ENCODE data around the gene MXI1. TPM values are rescaled to one million over a fixed set of nuclear protein-coding genes. Genes with fewer than 3 reads are reported as not detected.

MXI1 gene
- total RNA-seq, 1 donor from 2014 or later, result 31.5 TPM

- Mint-ChIP-seq H3K27ac (ENCODE audit: unreplicated experiment) (no peak overlapping the region), H3K9me3 (ENCODE audit: unreplicated experiment) (peaks cover 4% of the 10 kb centered on the region), H3K4me3 (ENCODE audit: unreplicated experiment) (no peak overlapping the region), H3K36me3 (ENCODE audit: low read depth, unreplicated experiment) (no peaks in the 10 kb centered on the region), H3K4me1 (ENCODE audit: low read depth, unreplicated experiment) (peaks cover 1% of the 10 kb centered on the region), H3K27me3 (ENCODE audit: low read depth, unreplicated experiment) (peaks cover 60% of the 10 kb centered on the region)
- Histone ChIP-seq H3K9me3 (ENCODE audit: insufficient read depth, low read depth, low read length) (no peaks in the 10 kb centered on the region), H3K4me1 (ENCODE audit: insufficient read depth, low read length) (no peaks in the 10 kb centered on the region), H3K79me2 (ENCODE audit: insufficient read depth, low read length) (no peaks in the 10 kb centered on the region), H3K27me3 (ENCODE audit: insufficient read depth, low read length) (peaks cover 37% of the 10 kb centered on the region), H3K36me3 (ENCODE audit: insufficient read depth, low read length) (no peaks in the 10 kb centered on the region), H2AFZ (ENCODE audit: low read depth, low read length) (no peak overlapping the region), H3K9ac (ENCODE audit: low read length) (no peak overlapping the region), H3K4me3 (ENCODE audit: insufficient read depth, low read depth, low read length) (no peak overlapping the region), H4K20me1 (ENCODE audit: insufficient read depth, low read length) (no peaks in the 10 kb centered on the region), H3K4me2 (ENCODE audit: low read length) (no peak overlapping the region), H3K27ac (ENCODE audit: low read depth, low read length) (no peak overlapping the region)
- no peak for TF ChIP-seq EZH2 (IDR thresholded peaks at IDR 0.05; ENCODE audit: insufficient read depth, low read length)
- TF ChIP-seq CTCF (IDR thresholded peaks at IDR 0.05; ENCODE audit: insufficient read depth, low read depth, low read length), result no peak
- FAIRE-seq (no peak), DNase-seq (ENCODE audit: low read depth) (no peak)
Observed at GRCh38 chr10:110170142-110170971, 37.0 kb upstream of the MXI1 start.

- DNase-seq (ENCODE audit: low read depth), result no peak
- no peak for TF ChIP-seq EZH2 (IDR thresholded peaks at IDR 0.05; ENCODE audit: insufficient read depth, low read length)
- no peaks in the 10 kb centered on the region for H3K9me3 ChIP-seq (ENCODE audit: insufficient read depth, low read depth, low read length)
- no peak overlapping the region for H2AFZ ChIP-seq (ENCODE audit: low read depth, low read length)
- Mint-ChIP-seq H3K27ac (ENCODE audit: unreplicated experiment) (no peak overlapping the region), H3K4me3 (ENCODE audit: unreplicated experiment) (no peak overlapping the region), H3K9me3 (ENCODE audit: unreplicated experiment) (peaks cover 2% of the 10 kb centered on the region), H3K4me1 (ENCODE audit: low read depth, unreplicated experiment) (peaks cover 3% of the 10 kb centered on the region), H3K36me3 (ENCODE audit: low read depth, unreplicated experiment) (no peaks in the 10 kb centered on the region), H3K27me3 (ENCODE audit: low read depth, unreplicated experiment) (peaks cover 53% of the 10 kb centered on the region)
- FAIRE-seq, result no peak
- no peak overlapping the region for H3K9ac ChIP-seq (ENCODE audit: low read length)
- H3K4me3 ChIP-seq (ENCODE audit: insufficient read depth, low read depth, low read length), result no peak overlapping the region
- no peaks in the 10 kb centered on the region for H3K36me3 ChIP-seq (ENCODE audit: insufficient read depth, low read length)
- H4K20me1 ChIP-seq (ENCODE audit: insufficient read depth, low read length), result no peaks in the 10 kb centered on the region
- no peaks in the 10 kb centered on the region for H3K4me1 ChIP-seq (ENCODE audit: insufficient read depth, low read length)
- H3K79me2 ChIP-seq (ENCODE audit: insufficient read depth, low read length), result no peaks in the 10 kb centered on the region
- H3K27ac ChIP-seq (ENCODE audit: low read depth, low read length), result no peak overlapping the region
- H3K4me2 ChIP-seq (ENCODE audit: low read length), result no peak overlapping the region
- H3K27me3 ChIP-seq (ENCODE audit: insufficient read depth, low read length), result peaks cover 31% of the 10 kb centered on the region
Observed at GRCh38 chr10:110171032-110171431, 36.4 kb upstream of the MXI1 start.

- Histone ChIP-seq H3K27me3 (ENCODE audit: insufficient read depth, low read length) (peaks cover 29% of the 10 kb centered on the region), H3K36me3 (ENCODE audit: insufficient read depth, low read length) (no peaks in the 10 kb centered on the region), H3K4me1 (ENCODE audit: insufficient read depth, low read length) (no peaks in the 10 kb centered on the region), H3K4me2 (ENCODE audit: low read length) (no peak overlapping the region), H3K9ac (ENCODE audit: low read length) (no peak overlapping the region), H4K20me1 (ENCODE audit: insufficient read depth, low read length) (no peaks in the 10 kb centered on the region), H3K9me3 (ENCODE audit: insufficient read depth, low read depth, low read length) (no peaks in the 10 kb centered on the region), H2AFZ (ENCODE audit: low read depth, low read length) (no peak overlapping the region), H3K27ac (ENCODE audit: low read depth, low read length) (no peak overlapping the region), H3K4me3 (ENCODE audit: insufficient read depth, low read depth, low read length) (no peak overlapping the region), H3K79me2 (ENCODE audit: insufficient read depth, low read length) (no peaks in the 10 kb centered on the region)
- H3K36me3 Mint-ChIP-seq (ENCODE audit: low read depth, unreplicated experiment), result no peaks in the 10 kb centered on the region
- DNase-seq (ENCODE audit: low read depth), result no peak
- peaks cover 50% of the 10 kb centered on the region for H3K27me3 Mint-ChIP-seq (ENCODE audit: low read depth, unreplicated experiment)
- peaks cover 6% of the 10 kb centered on the region for H3K4me1 Mint-ChIP-seq (ENCODE audit: low read depth, unreplicated experiment)
- no peak for TF ChIP-seq EZH2 (IDR thresholded peaks at IDR 0.05; ENCODE audit: insufficient read depth, low read length)
- TF ChIP-seq CTCF (IDR thresholded peaks at IDR 0.05; ENCODE audit: insufficient read depth, low read depth, low read length), result no peak
- H3K9me3 Mint-ChIP-seq (ENCODE audit: unreplicated experiment), result no peaks in the 10 kb centered on the region
- H3K4me3 Mint-ChIP-seq (ENCODE audit: unreplicated experiment), result no peak overlapping the region
- FAIRE-seq, result no peak
- no peak overlapping the region for H3K27ac Mint-ChIP-seq (ENCODE audit: unreplicated experiment)
Observed at GRCh38 chr10:110172155-110172554, 35.2 kb upstream of the MXI1 start.
